Body of pancreas (tissue), 4 donors: Measurements from ENCODE around the gene LFNG.

Source experiments
- CTCF ChIP-seq, 7 experiments: fragments of 450-650 bp in 4 of 7; fragments of 200-600 bp in 3 of 7; sonication (generic) in 3 of 7; IDR thresholded peaks; one replicate each; pipeline ENCODE4 v1.5.1; 2016 to 2019; ENCODE audit warnings: antibody characterized with exemption in 7 of 7
- POLR2A ChIP-seq, 3 donors: fragments of 450-650 bp; IDR thresholded peaks; one replicate each; pipeline ENCODE4 v1.6.1; 2016; ENCODE audit warnings: antibody characterized with exemption in 3 of 3, mild to moderate bottlenecking in 2 of 3

- TF ChIP-seq CTCF (IDR thresholded peaks at IDR 0.05): peak in 2 of 7 experiments; percentile 10 to 15
- no peak for TF ChIP-seq POLR2A (IDR thresholded peaks at IDR 0.05)
These were observed 48.2 kb downstream of the LFNG start for GRCh38 chr7:2567679-2568278.
